Fibroblast of villous mesenchyme (primary cell): ENCODE measurements around the gene CALCOCO1. TPM values are rescaled to one million over a fixed set of nuclear protein-coding genes. Genes with fewer than 3 reads are reported as not detected.
"Not testable (repeated sequence)": the region's sequence is repeated elsewhere in the genome, so short reads cannot be mapped to it uniquely, and the experiment has no call there.

Source experiments
- DNase-seq: peaks from one replicate; pipeline ENCODE4 v3.0.0-alpha.2; 2010; ENCODE audit warnings: low read depth
- H3K4me3 ChIP-seq: 2 replicates; pipeline ENCODE4 v1.5.1; 2011; ENCODE audit warnings: low read depth, mild to moderate bottlenecking, low read length
- total RNA-seq: library from RNA; depleted of rRNA; stranded (reverse); fragments of >200 nt; gene quantifications from 2 replicates; pipeline ENCODE4 v1.2.3, GENCODE V29; 2012
- TF ChIP-seq, protein P1 (sequence below): IDR thresholded peaks from 2 replicates; pipeline ENCODE4 v1.5.1; 2012; ENCODE audit warnings: low read depth, mild to moderate bottlenecking, low read length; ENCODE audit not compliant: insufficient read depth

The CALCOCO1 gene
- total RNA-seq, 1 donor, result 78.2 TPM

DNA sequence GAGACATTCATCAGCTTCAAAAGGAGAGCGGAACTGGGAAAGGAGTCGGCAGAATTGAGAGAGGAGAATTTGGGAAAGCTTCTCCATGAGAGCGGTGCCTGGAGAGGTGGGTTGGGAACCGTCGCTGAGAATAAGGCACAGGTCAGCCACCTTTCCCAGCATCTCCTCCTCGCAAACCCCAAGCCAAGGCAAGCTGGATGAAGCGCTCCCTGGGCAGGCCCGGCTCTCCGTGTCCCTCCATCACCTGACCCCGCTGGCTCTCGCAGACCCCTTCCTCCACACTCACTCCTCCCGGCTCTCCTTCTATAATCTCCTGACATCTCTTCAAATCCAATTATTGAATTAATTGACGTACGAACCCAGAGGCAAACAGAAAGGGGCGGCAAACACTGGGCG is 32.5 kb downstream of the CALCOCO1 start:
- TF ChIP-seq, protein P1, sequence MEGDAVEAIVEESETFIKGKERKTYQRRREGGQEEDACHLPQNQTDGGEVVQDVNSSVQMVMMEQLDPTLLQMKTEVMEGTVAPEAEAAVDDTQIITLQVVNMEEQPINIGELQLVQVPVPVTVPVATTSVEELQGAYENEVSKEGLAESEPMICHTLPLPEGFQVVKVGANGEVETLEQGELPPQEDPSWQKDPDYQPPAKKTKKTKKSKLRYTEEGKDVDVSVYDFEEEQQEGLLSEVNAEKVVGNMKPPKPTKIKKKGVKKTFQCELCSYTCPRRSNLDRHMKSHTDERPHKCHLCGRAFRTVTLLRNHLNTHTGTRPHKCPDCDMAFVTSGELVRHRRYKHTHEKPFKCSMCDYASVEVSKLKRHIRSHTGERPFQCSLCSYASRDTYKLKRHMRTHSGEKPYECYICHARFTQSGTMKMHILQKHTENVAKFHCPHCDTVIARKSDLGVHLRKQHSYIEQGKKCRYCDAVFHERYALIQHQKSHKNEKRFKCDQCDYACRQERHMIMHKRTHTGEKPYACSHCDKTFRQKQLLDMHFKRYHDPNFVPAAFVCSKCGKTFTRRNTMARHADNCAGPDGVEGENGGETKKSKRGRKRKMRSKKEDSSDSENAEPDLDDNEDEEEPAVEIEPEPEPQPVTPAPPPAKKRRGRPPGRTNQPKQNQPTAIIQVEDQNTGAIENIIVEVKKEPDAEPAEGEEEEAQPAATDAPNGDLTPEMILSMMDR, result no peak
- no peak overlapping the region for H3K4me3 ChIP-seq
- no peak for DNase-seq

DNA sequence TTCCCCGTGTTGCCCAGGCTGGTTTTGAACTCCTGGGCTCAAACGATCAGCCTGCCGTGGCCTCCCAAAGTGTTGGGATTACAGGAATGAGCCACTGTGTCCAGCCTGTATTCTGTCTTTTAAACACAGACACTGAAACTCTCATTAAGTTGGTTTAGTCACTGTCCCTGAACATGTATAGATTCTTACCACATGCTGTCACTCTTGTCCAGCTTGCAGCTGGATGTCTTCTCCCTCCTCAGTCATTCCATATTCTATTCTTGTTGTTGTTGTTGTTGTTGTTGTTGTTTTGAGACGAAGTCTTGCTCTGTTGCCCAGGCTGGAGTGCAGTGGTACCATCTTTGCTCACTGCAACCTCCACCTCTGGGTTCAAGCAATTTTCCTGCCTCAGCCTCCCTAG is 39.1 kb downstream of the CALCOCO1 start:
- no peak for DNase-seq
- no peak overlapping the region for H3K4me3 ChIP-seq
- TF ChIP-seq, protein P1, result no peak

DNA sequence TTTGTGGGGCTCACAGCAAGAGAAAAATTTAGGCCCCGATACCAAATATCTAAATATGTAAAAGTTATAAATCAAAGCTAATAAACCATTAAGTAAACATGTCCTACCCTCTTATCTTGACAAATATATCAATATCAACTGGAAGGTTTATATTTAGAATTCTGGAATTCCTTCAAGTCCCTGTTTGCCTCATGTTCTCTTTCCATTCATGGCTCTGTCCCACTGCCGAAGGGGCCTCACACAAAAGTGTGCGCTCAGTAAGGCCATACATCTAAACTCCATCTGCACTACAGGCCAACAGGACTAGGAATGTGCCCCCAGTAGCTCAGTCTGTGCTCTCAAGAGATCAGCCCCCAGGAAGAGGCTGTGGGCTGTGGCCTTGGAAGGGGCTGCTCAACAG is 40.8 kb downstream of the CALCOCO1 start:
- DNase-seq, result no peak
- no peak overlapping the region for H3K4me3 ChIP-seq
- TF ChIP-seq, protein P1, result no peak

- no peak for DNase-seq
- H3K4me3 ChIP-seq, result no peak overlapping the region
- TF ChIP-seq, protein P1, result no peak
Observed at GRCh38 chr12:53684654-53685220, 42.5 kb downstream of the CALCOCO1 start.

- TF ChIP-seq, protein P1, result no peak
- H3K4me3 ChIP-seq, result no peak overlapping the region
- DNase-seq, result no peak
Observed at GRCh38 chr12:53683983-53684382, 43.3 kb downstream of the CALCOCO1 start.

DNA sequence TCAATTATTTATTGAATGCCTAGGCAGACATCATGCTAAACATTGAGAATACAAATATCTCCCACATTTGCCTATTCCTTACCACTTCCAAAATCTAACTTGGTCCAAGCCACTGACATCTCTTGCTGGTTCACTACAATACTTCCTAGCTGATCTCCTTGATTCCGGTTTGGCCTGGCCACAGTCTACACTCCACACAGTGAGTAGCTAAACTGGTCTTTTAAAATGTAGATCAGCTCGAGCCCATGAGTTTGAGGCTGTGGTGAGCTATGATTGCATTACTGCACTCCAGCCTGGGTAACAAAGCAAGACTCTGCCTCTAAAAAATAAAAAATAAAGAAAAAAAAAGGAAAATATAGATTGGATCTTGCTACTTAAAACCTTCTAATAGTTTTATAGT is 43.8 kb downstream of the CALCOCO1 start:
- TF ChIP-seq, protein P1, result no peak
- H3K4me3 ChIP-seq, result no peak overlapping the region
- DNase-seq, result no peak

DNA sequence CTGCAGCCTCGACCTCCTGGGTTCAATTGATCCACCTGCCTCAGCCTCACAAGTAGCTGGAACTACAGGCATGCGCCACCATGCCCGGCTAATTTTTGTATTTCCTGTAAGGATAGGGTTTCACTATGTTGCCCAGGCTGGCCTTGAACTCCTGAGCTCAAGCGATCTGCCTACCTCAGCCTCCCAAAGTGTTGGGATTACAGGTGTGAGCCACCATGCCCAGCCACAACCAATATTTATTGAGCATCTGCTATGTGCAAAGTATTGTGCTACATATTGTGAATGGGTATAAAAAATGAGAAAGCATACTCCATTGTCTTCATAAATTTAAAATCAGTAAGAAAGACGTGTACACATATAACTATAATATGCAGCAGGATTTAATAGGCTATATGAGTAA is 47.2 kb downstream of the CALCOCO1 start:
- not testable (repeated sequence) for H3K4me3 ChIP-seq, DNase-seq
